DMS 273 (cell line): ENCODE measurements around the gene ANP32B.
A peak's percentile ranks its signal among the peaks of the same experiment; 100 is the strongest.

ENCODE experiments used
- DNase-seq: peaks from one replicate; lab custom pipeline; 2025; ENCODE audit not compliant: unreplicated experiment; lab: John Stamatoyannopoulos, UW

ANP32B gene

GRCh38 chr9:98021306-98022040 lies 38.3 kb downstream of the ANP32B start:
- no peak for DNase-seq

GRCh38 chr9:98022447-98022846 lies 39.3 kb downstream of the ANP32B start:
- no peak for DNase-seq

- DNase-seq: no peak
Observed at GRCh38 chr9:98024702-98025101, 41.6 kb downstream of the ANP32B start.

DNA sequence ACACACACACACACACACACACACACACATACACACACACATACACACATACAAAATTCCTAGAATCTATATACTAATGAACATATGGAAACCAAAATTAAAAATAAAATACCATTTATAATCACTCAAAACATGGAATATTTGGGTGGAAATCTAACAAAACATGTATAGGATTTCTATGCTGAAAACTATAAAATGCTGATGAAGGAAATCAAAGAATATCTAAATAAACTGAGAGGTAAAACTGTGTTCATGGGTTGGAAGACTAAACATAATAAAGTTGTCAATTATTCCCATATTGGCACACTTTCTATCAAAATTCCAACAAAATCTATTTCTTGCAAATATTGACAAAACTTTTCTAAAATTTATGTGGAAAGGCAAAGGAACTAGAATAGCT lies 48.0 kb downstream of the ANP32B start:
- no peak for DNase-seq

DNA sequence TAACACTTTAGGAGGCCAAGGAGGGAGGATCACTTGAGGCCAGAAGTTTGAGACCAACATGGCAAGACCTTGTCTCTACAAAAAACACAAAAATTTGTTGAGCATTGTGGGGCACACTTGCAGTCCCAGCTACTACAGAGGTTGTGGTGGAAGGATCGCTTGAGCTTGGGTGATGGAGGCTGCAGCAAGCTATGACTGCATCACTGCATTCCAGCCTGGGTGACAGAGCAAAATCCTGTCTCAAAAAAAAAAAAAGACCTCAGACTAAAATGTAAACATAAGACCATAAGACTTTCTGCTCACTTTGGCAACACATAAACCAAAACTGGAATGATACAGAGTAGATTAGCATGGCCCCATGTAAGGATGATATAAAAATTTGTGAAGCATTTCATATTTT lies 48.8 kb downstream of the ANP32B start:
- DNase-seq: no peak

DNA sequence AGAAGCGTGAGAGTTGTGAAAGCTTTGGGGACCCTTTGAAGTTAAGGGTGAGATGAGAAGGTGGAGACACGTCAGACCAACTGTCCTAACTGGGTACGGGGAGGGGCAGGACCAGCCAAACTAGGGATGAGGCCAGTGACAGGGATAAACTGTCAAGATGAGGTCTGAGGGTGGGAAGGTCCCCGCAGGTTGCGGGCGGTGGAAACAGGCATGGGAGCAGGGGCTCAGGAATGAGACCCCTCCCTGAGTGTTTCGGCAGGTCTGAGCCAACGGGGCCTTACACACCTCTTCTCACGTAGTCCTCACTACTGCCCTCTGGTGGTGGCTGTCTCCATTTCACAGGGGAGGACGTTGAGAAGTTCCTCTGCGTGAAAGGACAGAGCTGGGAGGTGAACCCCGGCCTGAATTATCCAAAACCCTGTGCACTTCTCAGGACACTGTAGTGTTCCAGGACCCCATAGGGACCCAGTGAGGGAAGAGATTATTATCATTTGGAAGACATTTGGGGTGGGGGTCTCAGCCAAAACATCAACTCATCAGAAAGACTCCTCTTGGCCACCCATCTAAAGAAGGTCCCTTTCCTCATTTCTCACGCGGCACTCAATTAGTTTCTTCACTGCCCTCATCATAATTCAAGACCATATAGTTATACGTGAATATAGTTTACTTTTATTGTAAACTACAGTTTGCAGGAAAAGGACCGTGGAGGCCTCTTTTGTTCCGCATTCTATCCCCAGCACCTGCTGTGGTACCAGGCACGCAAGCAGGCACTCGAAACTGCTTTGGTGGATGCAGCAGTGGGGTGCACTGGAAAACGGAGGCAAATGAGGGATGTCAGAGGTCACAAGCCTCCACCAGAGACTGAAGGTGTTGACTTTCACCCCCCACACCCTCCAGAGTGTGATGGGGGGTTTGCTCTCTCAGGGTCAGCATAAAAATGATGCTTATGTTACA lies 51.7 kb downstream of the ANP32B start:
- peak; percentile 94 for DNase-seq

DNA sequence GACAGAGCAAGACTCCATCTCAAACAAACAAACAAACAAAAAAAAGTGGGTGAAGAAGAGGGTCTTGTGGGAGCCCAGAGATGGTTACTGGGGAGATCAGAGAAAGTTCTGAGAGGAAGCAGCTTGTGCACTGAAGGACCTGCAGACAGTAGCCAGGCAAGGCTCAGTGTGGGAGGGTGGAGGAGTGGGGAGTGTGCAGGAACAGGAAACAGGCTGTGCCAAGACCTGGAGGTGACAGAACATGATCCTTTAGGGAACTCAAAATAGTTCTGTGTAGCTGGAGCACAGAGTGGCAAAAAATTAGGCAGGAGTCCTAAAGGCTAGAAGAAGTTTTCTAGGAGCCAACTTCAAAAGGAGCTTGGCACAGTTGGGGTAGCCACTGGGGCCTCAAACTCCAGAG lies 54.2 kb downstream of the ANP32B start:
- no peak for DNase-seq

- DNase-seq: no peak
Observed at GRCh38 chr9:98038958-98039357, 55.8 kb downstream of the ANP32B start.

- DNase-seq: no peak
Observed at GRCh38 chr9:98039607-98040017, 56.5 kb downstream of the ANP32B start.

DNA sequence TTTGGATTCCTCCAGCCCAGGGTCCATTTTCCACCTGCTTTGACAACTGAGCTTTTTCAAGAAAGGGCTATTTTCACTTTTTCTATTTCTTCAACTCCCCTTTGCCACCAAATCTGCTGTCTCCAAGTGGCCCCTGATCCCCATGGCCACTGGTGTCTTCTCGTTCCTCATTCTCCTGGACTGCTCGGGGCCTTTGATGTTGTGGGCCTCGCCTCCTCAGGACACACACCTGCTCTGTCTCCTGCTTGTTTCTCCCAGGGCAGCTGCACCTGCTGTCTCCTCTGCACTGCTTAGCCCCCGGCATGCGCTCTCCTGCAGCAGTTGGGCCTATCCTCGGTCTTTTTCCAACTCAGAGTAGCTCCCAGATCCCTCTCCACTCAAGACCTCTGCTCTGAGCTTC lies 57.1 kb downstream of the ANP32B start:
- DNase-seq: no peak

DNA sequence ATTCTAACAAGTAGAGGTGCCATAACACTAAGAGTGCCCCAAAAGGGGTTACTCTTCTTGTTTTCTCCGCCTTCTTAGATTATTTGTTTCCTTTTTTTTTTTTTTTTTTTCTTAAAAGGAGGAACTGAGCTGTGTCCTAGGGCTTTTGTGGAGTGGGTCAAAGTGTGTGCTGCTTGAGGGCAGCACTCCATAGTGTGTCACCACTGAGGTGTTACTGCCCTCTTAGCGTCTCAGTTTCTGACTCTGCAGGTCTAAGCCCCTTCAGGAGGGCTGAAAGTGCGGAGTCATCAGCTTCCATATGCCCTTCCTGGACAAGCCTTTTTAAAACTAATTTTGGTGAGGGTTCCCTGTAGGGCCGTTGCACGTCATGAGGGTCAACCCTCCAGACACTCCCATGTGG lies 60.8 kb downstream of the ANP32B start:
- no peak for DNase-seq

GRCh38 chr9:98045234-98046179 lies 62.4 kb downstream of the ANP32B start:
- DNase-seq: peak; percentile 85

DNA sequence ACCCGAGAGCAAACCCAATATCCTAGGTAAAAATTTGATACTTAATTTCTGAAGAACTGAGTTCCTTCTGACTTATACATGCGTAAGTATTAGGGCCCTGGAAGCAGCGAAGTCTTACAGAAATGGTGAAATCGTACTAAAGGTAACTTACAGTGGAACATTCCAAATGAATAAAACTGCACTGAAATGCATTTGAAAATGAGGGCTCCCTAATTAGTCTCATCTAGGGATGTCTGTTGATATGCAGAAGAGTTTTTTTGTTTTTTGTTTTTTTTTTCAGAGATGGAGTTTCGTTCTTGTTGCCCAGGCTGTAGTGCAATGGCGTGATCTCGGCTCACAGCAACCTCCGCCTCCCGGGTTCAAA lies 63.0 kb downstream of the ANP32B start:
- no peak for DNase-seq

GRCh38 chr9:98047002-98047401 lies 63.9 kb downstream of the ANP32B start:
- no peak for DNase-seq

DNA sequence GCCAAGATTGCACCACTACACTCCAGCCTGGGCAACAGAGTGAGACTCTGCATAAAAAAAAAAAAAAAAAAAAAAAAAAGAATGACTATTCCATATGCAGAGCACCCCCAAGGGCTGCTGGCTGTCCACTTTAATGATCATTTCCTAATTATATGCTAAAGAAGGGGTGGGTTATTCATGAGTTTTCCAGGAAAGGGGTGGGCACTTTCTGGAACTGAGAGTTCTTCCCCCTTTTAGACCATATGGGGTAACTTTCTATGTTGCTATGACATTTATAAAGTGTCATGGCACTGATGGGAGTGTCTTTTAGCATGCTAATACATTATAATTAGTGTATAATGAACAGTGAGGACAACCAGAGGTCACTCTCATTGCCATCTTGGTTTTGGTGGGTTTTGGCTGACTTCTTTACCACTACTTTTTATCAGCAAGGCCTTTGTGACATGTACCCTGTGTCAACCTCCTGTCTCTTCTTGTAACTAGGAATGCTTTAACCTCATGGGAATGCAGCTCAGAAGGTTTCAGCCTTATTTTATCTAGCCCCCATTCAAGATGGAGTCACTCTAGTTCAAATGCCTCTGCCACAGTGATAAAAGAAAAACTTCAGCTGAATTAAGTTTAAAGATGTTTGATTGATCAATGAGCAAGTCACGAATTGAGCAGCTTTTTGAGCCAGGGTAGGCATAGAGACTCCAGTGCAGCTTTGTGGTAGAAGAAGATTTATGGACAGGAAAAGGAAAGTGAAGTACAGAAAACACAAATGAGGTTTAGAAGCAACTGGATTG lies 66.3 kb downstream of the ANP32B start:
- DNase-seq: no peak

DNA sequence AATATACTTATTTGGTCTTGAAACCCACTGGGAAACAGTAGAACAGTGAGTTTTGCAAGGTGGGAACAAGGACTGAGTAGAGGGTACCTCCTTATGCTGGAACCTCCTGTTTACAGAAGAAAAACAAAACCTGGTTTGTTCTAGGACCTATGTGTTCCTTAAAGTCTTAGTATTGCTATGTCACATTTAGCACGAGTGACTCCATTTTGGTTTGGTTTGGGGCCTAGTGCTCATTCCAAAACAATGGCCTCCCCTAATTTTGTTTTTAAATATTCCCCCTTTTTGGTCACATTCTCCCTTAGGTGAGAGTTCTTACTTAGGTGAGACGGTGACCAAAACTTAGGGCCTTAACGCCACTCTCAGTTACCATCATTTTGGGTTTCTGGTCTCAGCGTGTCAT lies 67.2 kb downstream of the ANP32B start:
- DNase-seq: no peak

DNA sequence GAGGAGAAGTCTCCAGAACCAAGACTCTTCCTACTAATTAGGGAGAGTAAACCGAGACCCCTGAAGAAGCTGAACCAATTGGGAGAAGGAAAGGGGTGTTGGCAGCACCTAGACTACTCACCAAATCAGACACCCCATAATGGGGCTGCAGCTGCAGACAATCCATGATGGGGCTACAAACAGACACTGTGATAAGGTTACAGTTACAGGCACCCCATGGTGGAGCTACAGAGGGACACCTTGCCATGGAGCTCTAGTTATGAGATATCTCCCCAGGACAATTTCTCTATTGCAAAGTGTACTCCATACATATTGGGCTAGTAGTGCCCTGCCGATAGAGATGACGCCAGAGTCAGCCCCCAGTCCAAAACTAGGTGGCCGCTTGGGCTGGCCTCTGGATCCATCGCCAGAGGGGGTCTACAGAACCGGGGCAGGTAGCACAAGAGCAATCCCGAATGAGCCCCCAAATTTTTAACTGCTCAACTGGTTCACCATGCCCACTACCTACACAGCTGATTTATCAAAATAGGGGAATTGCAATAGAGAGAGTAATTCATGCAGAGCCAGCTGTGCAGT lies 71.3 kb downstream of the ANP32B start:
- no peak for DNase-seq

DNA sequence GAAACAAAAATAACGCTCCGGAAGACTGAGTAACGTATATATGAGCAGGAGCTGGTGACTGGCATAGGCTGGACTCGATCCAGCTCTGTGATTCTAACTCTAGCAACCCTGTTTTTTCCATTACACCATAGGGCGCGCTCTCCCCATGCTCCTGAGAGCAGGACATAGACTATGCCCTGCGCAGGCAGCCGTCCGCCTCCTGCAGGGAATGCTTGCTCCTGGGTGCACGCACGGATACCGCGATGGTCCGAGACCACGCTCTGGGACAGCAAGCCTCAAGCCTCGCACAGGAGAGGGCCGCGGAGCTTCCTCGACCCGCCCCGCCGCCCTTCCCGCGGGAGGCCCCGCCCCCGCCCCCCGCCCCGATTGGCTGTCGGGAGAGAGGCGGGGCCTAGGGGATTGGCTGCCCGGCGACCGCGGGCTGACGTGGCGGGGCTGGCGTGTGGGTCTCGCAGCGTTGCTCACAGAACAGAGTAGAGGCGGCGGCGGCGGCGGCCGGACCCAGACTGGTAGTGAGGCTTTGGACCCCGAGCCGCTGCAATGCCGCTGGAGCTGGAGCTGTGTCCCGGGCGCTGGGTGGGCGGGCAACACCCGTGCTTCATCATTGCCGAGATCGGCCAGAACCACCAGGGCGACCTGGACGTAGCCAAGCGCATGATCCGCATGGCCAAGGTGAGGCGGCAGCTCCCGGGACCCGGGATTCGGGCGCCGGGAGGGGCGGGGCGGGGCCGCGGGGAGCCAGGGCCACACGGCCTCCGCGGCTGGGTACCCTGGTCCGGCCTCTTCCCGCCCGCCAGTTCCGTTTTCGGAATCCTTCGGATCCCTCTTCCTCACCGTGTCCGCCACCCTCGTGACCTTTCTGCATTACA lies 73.4 kb downstream of the ANP32B start, which contains the start of gene NANS:
NANS (plus strand) TSS at position 464 of the 869 bp plus-strand sequence; CDS start at position 541, 77 bp downstream.
- peak; percentile 97 for DNase-seq
